Neural progenitor cell (in vitro differentiated cells): Measurements from ENCODE around the gene STK32B.

Experiments used
- EZH2 ChIP-seq: fragments of 200-600 bp; sonication (generic); IDR thresholded peaks from 2 replicates; pipeline ENCODE4 v1.6.1; 2017; ENCODE audit warnings: antibody characterized with exemption, mild to moderate bottlenecking, moderate library complexity
- EZH2phosphoT487 ChIP-seq: fragments of 200-600 bp; sonication (generic); IDR thresholded peaks from 2 replicates; pipeline ENCODE4 v1.6.1; 2017; ENCODE audit warnings: antibody characterized with exemption
- TF ChIP-seq, protein P1 (sequence below): fragments of 200-600 bp; sonication (generic); IDR thresholded peaks from 2 replicates; pipeline ENCODE4 v1.5.1; 2017; ENCODE audit warnings: antibody characterized with exemption, mild to moderate bottlenecking

DNA sequence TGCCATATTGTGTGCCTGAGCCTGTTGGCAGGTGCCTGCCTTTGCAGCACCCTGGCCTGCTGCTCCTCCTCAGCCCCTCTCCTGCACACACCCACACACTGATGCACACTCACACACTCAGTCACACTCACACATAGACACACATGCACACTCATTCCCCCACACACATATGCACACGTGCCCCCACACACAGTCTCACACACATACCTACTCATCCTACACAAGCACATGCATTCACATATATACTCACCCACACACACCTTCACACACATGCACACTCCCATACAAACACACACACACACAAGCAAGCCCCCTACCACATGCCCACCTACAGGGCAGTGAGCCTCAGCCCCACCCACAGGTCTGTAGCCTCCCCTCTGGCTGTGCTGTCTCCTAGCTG lies 412.1 kb downstream of the STK32B start:
- TF ChIP-seq, protein P1, sequence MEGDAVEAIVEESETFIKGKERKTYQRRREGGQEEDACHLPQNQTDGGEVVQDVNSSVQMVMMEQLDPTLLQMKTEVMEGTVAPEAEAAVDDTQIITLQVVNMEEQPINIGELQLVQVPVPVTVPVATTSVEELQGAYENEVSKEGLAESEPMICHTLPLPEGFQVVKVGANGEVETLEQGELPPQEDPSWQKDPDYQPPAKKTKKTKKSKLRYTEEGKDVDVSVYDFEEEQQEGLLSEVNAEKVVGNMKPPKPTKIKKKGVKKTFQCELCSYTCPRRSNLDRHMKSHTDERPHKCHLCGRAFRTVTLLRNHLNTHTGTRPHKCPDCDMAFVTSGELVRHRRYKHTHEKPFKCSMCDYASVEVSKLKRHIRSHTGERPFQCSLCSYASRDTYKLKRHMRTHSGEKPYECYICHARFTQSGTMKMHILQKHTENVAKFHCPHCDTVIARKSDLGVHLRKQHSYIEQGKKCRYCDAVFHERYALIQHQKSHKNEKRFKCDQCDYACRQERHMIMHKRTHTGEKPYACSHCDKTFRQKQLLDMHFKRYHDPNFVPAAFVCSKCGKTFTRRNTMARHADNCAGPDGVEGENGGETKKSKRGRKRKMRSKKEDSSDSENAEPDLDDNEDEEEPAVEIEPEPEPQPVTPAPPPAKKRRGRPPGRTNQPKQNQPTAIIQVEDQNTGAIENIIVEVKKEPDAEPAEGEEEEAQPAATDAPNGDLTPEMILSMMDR, result no peak
- TF ChIP-seq EZH2 (no peak), EZH2phosphoT487 (no peak)
